Liver (tissue), 9 donors: ENCODE results near the gene SMAD5. TPM values are rescaled to one million over a fixed set of nuclear protein-coding genes. Genes with fewer than 3 reads are reported as not detected.

Experiments
- DNase-seq: peaks from one replicate; pipeline ENCODE4 v3.0.0-alpha.2; 2017; ENCODE audit warnings: low spot score
- H3K27ac ChIP-seq, 2 donors: one replicate each; pipeline ENCODE4 v1.7.0; 2013; ENCODE audit warnings: inconsistent platforms in 2 of 2, low read length in 2 of 2, control low read depth in 1 of 2, low read depth in 1 of 2, mild to moderate bottlenecking in 1 of 2
- H3K27me3 ChIP-seq, 4 donors: one replicate each; pipeline versions ENCODE4 v1.6.1 to v1.7.0; 2013; ENCODE audit warnings: low read length in 3 of 4, inconsistent platforms in 1 of 4, mild to moderate bottlenecking in 1 of 4, moderate library complexity in 1 of 4; ENCODE audit not compliant: control insufficient read depth in 4 of 4, insufficient read depth in 4 of 4
- H3K36me3 ChIP-seq, 4 donors: one replicate each; pipeline versions ENCODE4 v1.6.1 to v1.7.0; 2013; ENCODE audit warnings: low read length in 3 of 4, mild to moderate bottlenecking in 3 of 4, low read depth in 1 of 4, moderate library complexity in 1 of 4; ENCODE audit not compliant: control insufficient read depth in 4 of 4, insufficient read depth in 3 of 4
- H3K4me1 ChIP-seq, 4 donors: one replicate each; pipeline versions ENCODE4 v1.6.1 to v1.7.0; 2013; ENCODE audit warnings: low read length in 3 of 4, mild to moderate bottlenecking in 3 of 4, moderate library complexity in 1 of 4; ENCODE audit not compliant: control insufficient read depth in 4 of 4, insufficient read depth in 4 of 4
- H3K4me3 ChIP-seq, 3 donors: one replicate each; pipeline versions ENCODE4 v1.6.1 to v1.7.0; 2013; ENCODE audit warnings: low read length in 3 of 3, control low read depth in 1 of 3, low read depth in 1 of 3, mild to moderate bottlenecking in 1 of 3
- H3K9ac ChIP-seq, 2 donors: one replicate each; pipeline ENCODE4 v1.7.0; 2013; ENCODE audit warnings: low read length in 2 of 2, mild to moderate bottlenecking in 2 of 2, moderate library complexity in 2 of 2, control low read depth in 1 of 2, low read depth in 1 of 2
- H3K9me3 ChIP-seq, 4 donors: one replicate each; pipeline versions ENCODE4 v1.6.1 to v1.7.0; 2013; ENCODE audit warnings: low read length in 3 of 4; ENCODE audit not compliant: control insufficient read depth in 4 of 4
- EGR1 ChIP-seq, 2 donors: IDR thresholded peaks; 2 replicates each; pipeline ENCODE4 v1.6.1; 2016 to 2018; ENCODE audit warnings: antibody characterized with exemption in 2 of 2, low read depth in 2 of 2
- FOXA1 ChIP-seq: IDR thresholded peaks from 2 replicates; pipeline ENCODE4 v1.6.1; 2016; ENCODE audit warnings: antibody characterized with exemption
- FOXA2 ChIP-seq: IDR thresholded peaks from 2 replicates; pipeline ENCODE4 v1.6.1; 2016; ENCODE audit warnings: antibody characterized with exemption
- GABPA ChIP-seq, 2 donors: IDR thresholded peaks in 1 of 2; conservative IDR thresholded peaks in 1 of 2; 2 replicates each; pipeline ENCODE4 v1.6.1; 2016; ENCODE audit warnings: antibody characterized with exemption in 2 of 2, mild to moderate bottlenecking in 1 of 2, moderate library complexity in 1 of 2
- HNF4A ChIP-seq, 2 donors: conservative IDR thresholded peaks; 2 replicates each; pipeline ENCODE4 v1.6.1; 2016; ENCODE audit warnings: antibody characterized with exemption in 2 of 2, mild to moderate bottlenecking in 2 of 2
- HNF4G ChIP-seq: IDR thresholded peaks from 2 replicates; pipeline ENCODE4 v1.6.1; 2016; ENCODE audit warnings: antibody characterized with exemption
- JUND ChIP-seq, 2 donors: IDR thresholded peaks; 2 replicates each; pipeline ENCODE4 v1.6.1; 2016; ENCODE audit warnings: antibody characterized with exemption in 2 of 2
- NR2F2 ChIP-seq: IDR thresholded peaks from 2 replicates; pipeline ENCODE4 v1.6.1; 2016; ENCODE audit warnings: antibody characterized with exemption
- RAD21 ChIP-seq, 2 donors: IDR thresholded peaks; 2 replicates each; pipeline ENCODE4 v1.6.1; 2016; ENCODE audit warnings: antibody characterized with exemption in 2 of 2, mild to moderate bottlenecking in 2 of 2
- RXRA ChIP-seq, 2 donors: IDR thresholded peaks; 2 replicates each; pipeline ENCODE4 v1.6.1; 2017 to 2018; ENCODE audit warnings: antibody characterized with exemption in 2 of 2, mild to moderate bottlenecking in 1 of 2
- SP1 ChIP-seq: IDR thresholded peaks from 2 replicates; pipeline ENCODE4 v1.6.1; 2018; ENCODE audit warnings: antibody characterized with exemption, mild to moderate bottlenecking
- TAF1 ChIP-seq: conservative IDR thresholded peaks from 2 replicates; pipeline ENCODE4 v1.6.1; 2016; ENCODE audit warnings: antibody characterized with exemption, mild to moderate bottlenecking
- YY1 ChIP-seq: IDR thresholded peaks from 2 replicates; pipeline ENCODE4 v1.6.1; 2016; ENCODE audit warnings: antibody characterized with exemption, mild to moderate bottlenecking
- WGBS: extraction: QIAGEN DNeasy Blood & Tissue Kit; methylation state at CpG from one replicate; pipeline ENCODE4 v1.1.7; 2013; 5-methylcytosine and 5-hydroxymethylcytosine counted together
- polyA plus RNA-seq, 2 donors: library from polyadenylated mRNA; stranded (reverse) in 1 of 2; unstranded in 1 of 2; fragments of 200-250 nt in 1 of 2; fragments of >200 nt in 1 of 2; fragmentation: Nextera tagmentation in 1 of 2; extraction: Ambion mirVana in 1 of 2; gene quantifications; one replicate each; pipeline versions ENCODE4 v1.2.1 to v1.2.3, GENCODE V29; 2013 to 2015
- total RNA-seq, 2 donors: library from RNA; depleted of rRNA; stranded (reverse); fragments of >200 nt; gene quantifications; one replicate each; pipeline ENCODE4 v1.2.3, GENCODE V29; 2014
- TF ChIP-seq, protein P1 (sequence below): IDR thresholded peaks from 2 replicates; pipeline ENCODE4 v1.6.1; 2016; ENCODE audit warnings: antibody characterized with exemption, mild to moderate bottlenecking
- TF ChIP-seq, protein P2 (sequence below): fragments of 150-350 bp; IDR thresholded peaks from 2 replicates; pipeline ENCODE4 v1.5.1; 2017; ENCODE audit warnings: improper control_type of control experiment, low read depth, low read length; ENCODE audit not compliant: missing input control
- TF ChIP-seq, protein P3 (sequence below): IDR thresholded peaks from 2 replicates; pipeline ENCODE4 v1.6.1; 2016; ENCODE audit warnings: antibody characterized with exemption
- TF ChIP-seq, protein P4 (sequence below): IDR thresholded peaks from 2 replicates; pipeline ENCODE4 v1.6.1; 2016; ENCODE audit warnings: antibody characterized with exemption
- TF ChIP-seq, protein P5 (sequence below): IDR thresholded peaks from 2 replicates; pipeline ENCODE4 v1.6.1; 2016; ENCODE audit warnings: antibody characterized with exemption
- donor health status: healthy.
- donor health status: healthy.
- donor health status: healthy.
- donor health status: healthy.
- donor health status: healthy.

The SMAD5 gene
- total and polyA plus RNA-seq, 4 donors, result 5.9 to 42.0 (median 16.3) TPM

DNA sequence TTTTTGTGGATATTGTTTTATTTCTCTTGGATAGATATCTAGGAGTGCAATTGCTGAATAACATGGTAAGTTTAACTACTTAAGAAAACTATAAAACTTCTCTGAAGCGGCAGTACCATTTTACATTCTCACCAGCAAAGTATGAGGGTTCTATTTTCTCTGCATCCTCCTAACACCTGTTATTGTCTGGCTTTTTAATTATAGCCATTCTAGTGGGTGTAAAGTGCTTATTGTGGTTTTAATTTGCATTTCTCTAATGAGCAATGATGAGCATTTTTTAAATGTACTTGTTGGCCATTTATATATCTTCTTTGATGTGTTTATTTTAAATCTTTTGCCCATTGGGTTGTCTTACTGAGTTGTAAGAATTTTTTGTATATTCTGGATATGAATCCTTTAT, 31.6 kb downstream of the SMAD5 start:
- DNase-seq, result no peak
- TF ChIP-seq FOXA2 (no peak), SP1 (no peak), GABPA (IDR thresholded peaks at IDR 0.05 in 1 of 2, conservative IDR thresholded peaks at IDR 0.05 in 1 of 2) (no peak), HNF4A (conservative IDR thresholded peaks at IDR 0.05) (no peak), HNF4G (no peak), FOXA1 (no peak), YY1 (no peak), RAD21 (IDR thresholded peaks at IDR 0.05) (no peak), EGR1 (IDR thresholded peaks at IDR 0.05; ENCODE audit: low read depth in 2 of 2) (no peak), JUND (IDR thresholded peaks at IDR 0.05) (no peak), TAF1 (no peak)
- TF ChIP-seq, protein P1, sequence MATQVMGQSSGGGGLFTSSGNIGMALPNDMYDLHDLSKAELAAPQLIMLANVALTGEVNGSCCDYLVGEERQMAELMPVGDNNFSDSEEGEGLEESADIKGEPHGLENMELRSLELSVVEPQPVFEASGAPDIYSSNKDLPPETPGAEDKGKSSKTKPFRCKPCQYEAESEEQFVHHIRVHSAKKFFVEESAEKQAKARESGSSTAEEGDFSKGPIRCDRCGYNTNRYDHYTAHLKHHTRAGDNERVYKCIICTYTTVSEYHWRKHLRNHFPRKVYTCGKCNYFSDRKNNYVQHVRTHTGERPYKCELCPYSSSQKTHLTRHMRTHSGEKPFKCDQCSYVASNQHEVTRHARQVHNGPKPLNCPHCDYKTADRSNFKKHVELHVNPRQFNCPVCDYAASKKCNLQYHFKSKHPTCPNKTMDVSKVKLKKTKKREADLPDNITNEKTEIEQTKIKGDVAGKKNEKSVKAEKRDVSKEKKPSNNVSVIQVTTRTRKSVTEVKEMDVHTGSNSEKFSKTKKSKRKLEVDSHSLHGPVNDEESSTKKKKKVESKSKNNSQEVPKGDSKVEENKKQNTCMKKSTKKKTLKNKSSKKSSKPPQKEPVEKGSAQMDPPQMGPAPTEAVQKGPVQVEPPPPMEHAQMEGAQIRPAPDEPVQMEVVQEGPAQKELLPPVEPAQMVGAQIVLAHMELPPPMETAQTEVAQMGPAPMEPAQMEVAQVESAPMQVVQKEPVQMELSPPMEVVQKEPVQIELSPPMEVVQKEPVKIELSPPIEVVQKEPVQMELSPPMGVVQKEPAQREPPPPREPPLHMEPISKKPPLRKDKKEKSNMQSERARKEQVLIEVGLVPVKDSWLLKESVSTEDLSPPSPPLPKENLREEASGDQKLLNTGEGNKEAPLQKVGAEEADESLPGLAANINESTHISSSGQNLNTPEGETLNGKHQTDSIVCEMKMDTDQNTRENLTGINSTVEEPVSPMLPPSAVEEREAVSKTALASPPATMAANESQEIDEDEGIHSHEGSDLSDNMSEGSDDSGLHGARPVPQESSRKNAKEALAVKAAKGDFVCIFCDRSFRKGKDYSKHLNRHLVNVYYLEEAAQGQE, result no peak
- TF ChIP-seq, protein P2, sequence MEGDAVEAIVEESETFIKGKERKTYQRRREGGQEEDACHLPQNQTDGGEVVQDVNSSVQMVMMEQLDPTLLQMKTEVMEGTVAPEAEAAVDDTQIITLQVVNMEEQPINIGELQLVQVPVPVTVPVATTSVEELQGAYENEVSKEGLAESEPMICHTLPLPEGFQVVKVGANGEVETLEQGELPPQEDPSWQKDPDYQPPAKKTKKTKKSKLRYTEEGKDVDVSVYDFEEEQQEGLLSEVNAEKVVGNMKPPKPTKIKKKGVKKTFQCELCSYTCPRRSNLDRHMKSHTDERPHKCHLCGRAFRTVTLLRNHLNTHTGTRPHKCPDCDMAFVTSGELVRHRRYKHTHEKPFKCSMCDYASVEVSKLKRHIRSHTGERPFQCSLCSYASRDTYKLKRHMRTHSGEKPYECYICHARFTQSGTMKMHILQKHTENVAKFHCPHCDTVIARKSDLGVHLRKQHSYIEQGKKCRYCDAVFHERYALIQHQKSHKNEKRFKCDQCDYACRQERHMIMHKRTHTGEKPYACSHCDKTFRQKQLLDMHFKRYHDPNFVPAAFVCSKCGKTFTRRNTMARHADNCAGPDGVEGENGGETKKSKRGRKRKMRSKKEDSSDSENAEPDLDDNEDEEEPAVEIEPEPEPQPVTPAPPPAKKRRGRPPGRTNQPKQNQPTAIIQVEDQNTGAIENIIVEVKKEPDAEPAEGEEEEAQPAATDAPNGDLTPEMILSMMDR, result no peak
- TF ChIP-seq, protein P3, sequence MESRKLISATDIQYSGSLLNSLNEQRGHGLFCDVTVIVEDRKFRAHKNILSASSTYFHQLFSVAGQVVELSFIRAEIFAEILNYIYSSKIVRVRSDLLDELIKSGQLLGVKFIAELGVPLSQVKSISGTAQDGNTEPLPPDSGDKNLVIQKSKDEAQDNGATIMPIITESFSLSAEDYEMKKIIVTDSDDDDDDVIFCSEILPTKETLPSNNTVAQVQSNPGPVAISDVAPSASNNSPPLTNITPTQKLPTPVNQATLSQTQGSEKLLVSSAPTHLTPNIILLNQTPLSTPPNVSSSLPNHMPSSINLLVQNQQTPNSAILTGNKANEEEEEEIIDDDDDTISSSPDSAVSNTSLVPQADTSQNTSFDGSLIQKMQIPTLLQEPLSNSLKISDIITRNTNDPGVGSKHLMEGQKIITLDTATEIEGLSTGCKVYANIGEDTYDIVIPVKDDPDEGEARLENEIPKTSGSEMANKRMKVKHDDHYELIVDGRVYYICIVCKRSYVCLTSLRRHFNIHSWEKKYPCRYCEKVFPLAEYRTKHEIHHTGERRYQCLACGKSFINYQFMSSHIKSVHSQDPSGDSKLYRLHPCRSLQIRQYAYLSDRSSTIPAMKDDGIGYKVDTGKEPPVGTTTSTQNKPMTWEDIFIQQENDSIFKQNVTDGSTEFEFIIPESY, result no peak
- TF ChIP-seq, protein P4, sequence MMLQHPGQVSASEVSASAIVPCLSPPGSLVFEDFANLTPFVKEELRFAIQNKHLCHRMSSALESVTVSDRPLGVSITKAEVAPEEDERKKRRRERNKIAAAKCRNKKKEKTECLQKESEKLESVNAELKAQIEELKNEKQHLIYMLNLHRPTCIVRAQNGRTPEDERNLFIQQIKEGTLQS, result no peak
- TF ChIP-seq, protein P5, sequence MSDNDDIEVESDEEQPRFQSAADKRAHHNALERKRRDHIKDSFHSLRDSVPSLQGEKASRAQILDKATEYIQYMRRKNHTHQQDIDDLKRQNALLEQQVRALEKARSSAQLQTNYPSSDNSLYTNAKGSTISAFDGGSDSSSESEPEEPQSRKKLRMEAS, result no peak
- H3K9me3 ChIP-seq, result no peaks in the 10 kb centered on the region
- H3K27me3 ChIP-seq, result no peaks in the 10 kb centered on the region
- no peak overlapping the region for H3K4me3 ChIP-seq
- no peak overlapping the region for H3K9ac ChIP-seq
- peaks cover 0 to 8% (median 0%) of the 10 kb centered on the region in 4 donors for H3K4me1 ChIP-seq
- 94% methylated on average over 1 of the region's 1 CpG for WGBS
- no peak overlapping the region for H3K27ac ChIP-seq
- H3K36me3 ChIP-seq, result peaks cover 0 to 15% (median 9%) of the 10 kb centered on the region in 4 donors

DNA sequence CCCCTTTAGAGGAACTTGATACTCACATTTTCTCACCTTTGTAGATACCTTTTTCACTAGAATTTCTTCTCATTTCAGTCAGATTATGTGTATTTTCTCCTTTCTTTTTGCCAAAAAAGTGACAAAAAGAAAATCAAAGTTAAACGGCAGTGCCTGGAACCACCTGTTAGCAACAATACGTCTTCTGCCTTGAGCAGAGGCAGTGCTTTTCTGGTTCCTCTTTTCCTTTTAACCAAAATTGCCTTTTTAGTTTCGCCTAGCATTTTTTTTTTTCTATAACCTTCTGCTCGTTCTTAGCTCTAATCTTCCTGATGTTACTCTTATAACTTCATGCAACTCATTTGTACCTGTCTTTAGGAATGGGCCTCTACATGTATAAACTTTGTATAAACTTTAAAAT, 34.3 kb downstream of the SMAD5 start:
- Histone ChIP-seq H3K27ac (no peak overlapping the region), H3K4me3 (no peak overlapping the region), H3K36me3 (peaks cover 0 to 18% (median 12%) of the 10 kb centered on the region in 4 donors), H3K27me3 (no peaks in the 10 kb centered on the region), H3K9ac (no peak overlapping the region), H3K9me3 (no peaks in the 10 kb centered on the region), H3K4me1 (peaks cover 0 to 4% (median 0%) of the 10 kb centered on the region in 4 donors)
- DNase-seq, result no peak
- 86% methylated on average over 4 of the region's 4 CpGs for WGBS
- TF ChIP-seq, protein P3, result no peak
- TF ChIP-seq FOXA2 (no peak), FOXA1 (no peak), HNF4A (conservative IDR thresholded peaks at IDR 0.05) (no peak), YY1 (no peak), TAF1 (no peak), SP1 (no peak), EGR1 (IDR thresholded peaks at IDR 0.05; ENCODE audit: low read depth in 2 of 2) (no peak), HNF4G (no peak), JUND (IDR thresholded peaks at IDR 0.05) (no peak), RXRA (IDR thresholded peaks at IDR 0.05) (no peak), NR2F2 (no peak), RAD21 (IDR thresholded peaks at IDR 0.05) (no peak)
- TF ChIP-seq, protein P5, result no peak
- TF ChIP-seq, protein P2, result no peak
